ENCODE data around the gene SECTM1.
A peak's percentile ranks its signal among the peaks of the same experiment; 100 is the strongest.

Gene SECTM1

GRCh38 chr17:82314012-82314726, 19.4 kb downstream of the SECTM1 start:
- DNase-seq, result no peak

- DNase-seq, result no peak
These were observed 20.2 kb downstream of the SECTM1 start for GRCh38 chr17:82313195-82314011.

GRCh38 chr17:82311971-82312370, 21.6 kb downstream of the SECTM1 start:
- DNase-seq, result no peak

- DNase-seq, result no peak
These were observed 22.7 kb downstream of the SECTM1 start for GRCh38 chr17:82310877-82311276.

GRCh38 chr17:82309656-82310570, 23.7 kb downstream of the SECTM1 start:
- no peak for DNase-seq

- no peak for DNase-seq
These were observed 27.8 kb downstream of the SECTM1 start for GRCh38 chr17:82305727-82306300.

GRCh38 chr17:82304826-82305726, 28.5 kb downstream of the SECTM1 start:
- DNase-seq, result no peak

- DNase-seq, result no peak
These were observed 29.4 kb downstream of the SECTM1 start for GRCh38 chr17:82303944-82304808.

- DNase-seq, result peak; percentile 38
These were observed 30.3 kb downstream of the SECTM1 start for GRCh38 chr17:82302991-82303943.

GRCh38 chr17:82302568-82302963, 31.0 kb downstream of the SECTM1 start:
- DNase-seq, result no peak

- peak; percentile 40 for DNase-seq
These were observed 31.5 kb downstream of the SECTM1 start for GRCh38 chr17:82301916-82302567.

- DNase-seq, result no peak
These were observed 32.2 kb downstream of the SECTM1 start for GRCh38 chr17:82301300-82301915.

- peak; percentile 60 for DNase-seq
These were observed 32.8 kb downstream of the SECTM1 start for GRCh38 chr17:82300707-82301270.

- DNase-seq, result no peak
These were observed 33.3 kb downstream of the SECTM1 start for GRCh38 chr17:82300228-82300627.

GRCh38 chr17:82299452-82299851, 34.1 kb downstream of the SECTM1 start:
- no peak for DNase-seq

- no peak for DNase-seq
These were observed 34.8 kb downstream of the SECTM1 start for GRCh38 chr17:82298538-82299421.

Data from effector CD4-positive, alpha-beta T cell (primary cell).